22Rv1 (cell line): Measurements from ENCODE around the gene FBXO31.

Experiments
- ZFX ChIP-seq: fragments of 450-650 bp; IDR thresholded peaks from 2 replicates; pipeline ENCODE4 v1.6.1; 2017; ENCODE audit warnings: antibody characterized with exemption, borderline replicate concordance
- TF ChIP-seq, protein P1 (sequence below): fragments of 450-650 bp; IDR thresholded peaks from 2 replicates; pipeline ENCODE4 v1.5.1; 2017; ENCODE audit warnings: mild to moderate bottlenecking

DNA sequence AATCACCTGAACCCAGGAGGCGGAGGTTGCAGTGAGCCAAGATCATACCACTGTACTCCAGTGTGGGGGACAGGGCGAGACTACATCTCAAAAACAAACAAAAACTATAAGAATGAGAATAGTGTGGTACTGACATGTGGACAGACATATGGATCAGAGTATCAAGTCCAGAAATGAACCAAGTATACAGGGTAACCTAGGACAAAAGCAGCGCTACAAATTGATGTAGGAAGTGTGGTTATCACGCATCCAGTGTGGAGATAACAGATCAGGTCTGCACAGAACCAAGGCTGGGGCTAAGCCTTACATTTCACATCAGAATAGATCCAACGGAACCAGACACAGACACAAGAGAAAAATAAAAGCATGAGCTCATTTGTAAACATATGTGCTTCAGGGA, 43.4 kb downstream of the FBXO31 start:
- TF ChIP-seq, protein P1, sequence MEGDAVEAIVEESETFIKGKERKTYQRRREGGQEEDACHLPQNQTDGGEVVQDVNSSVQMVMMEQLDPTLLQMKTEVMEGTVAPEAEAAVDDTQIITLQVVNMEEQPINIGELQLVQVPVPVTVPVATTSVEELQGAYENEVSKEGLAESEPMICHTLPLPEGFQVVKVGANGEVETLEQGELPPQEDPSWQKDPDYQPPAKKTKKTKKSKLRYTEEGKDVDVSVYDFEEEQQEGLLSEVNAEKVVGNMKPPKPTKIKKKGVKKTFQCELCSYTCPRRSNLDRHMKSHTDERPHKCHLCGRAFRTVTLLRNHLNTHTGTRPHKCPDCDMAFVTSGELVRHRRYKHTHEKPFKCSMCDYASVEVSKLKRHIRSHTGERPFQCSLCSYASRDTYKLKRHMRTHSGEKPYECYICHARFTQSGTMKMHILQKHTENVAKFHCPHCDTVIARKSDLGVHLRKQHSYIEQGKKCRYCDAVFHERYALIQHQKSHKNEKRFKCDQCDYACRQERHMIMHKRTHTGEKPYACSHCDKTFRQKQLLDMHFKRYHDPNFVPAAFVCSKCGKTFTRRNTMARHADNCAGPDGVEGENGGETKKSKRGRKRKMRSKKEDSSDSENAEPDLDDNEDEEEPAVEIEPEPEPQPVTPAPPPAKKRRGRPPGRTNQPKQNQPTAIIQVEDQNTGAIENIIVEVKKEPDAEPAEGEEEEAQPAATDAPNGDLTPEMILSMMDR: no peak
- no peak for TF ChIP-seq ZFX
